ENCODE data around the gene MED17. TPM values are rescaled to one million over a fixed set of nuclear protein-coding genes. Genes with fewer than 3 reads are reported as not detected.

MED17 gene, protein sequence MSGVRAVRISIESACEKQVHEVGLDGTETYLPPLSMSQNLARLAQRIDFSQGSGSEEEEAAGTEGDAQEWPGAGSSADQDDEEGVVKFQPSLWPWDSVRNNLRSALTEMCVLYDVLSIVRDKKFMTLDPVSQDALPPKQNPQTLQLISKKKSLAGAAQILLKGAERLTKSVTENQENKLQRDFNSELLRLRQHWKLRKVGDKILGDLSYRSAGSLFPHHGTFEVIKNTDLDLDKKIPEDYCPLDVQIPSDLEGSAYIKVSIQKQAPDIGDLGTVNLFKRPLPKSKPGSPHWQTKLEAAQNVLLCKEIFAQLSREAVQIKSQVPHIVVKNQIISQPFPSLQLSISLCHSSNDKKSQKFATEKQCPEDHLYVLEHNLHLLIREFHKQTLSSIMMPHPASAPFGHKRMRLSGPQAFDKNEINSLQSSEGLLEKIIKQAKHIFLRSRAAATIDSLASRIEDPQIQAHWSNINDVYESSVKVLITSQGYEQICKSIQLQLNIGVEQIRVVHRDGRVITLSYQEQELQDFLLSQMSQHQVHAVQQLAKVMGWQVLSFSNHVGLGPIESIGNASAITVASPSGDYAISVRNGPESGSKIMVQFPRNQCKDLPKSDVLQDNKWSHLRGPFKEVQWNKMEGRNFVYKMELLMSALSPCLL
- total RNA-seq (2016; rRNA removed; fragmentation: Illumina TruSeq; extraction: Trizol) (31.3 and 37.0 TPM in 2 replicates), polyA plus RNA-seq (2011; rRNA removed) (18.0 and 23.1 TPM in 2 replicates), polyA minus RNA-seq (2011; rRNA and poly(A)+ RNA removed; ENCODE audit: low replicate concordance) (19.9 and 28.6 TPM in 2 replicates), Bru-seq, nascent RNA (percentile 83 among the genes with signal in this experiment), BruChase-seq, experiment 1, labeled RNA remaining after a 6-hour chase (percentile 80 among the genes with signal in this experiment), BruChase-seq, experiment 2, labeled RNA remaining after a 2-hour chase (percentile 80 among the genes with signal in this experiment)
- total RNA-seq (2016; cell fraction: cytosol; rRNA removed; fragmentation: Illumina TruSeq; extraction: Trizol; ENCODE audit: low read depth) = 8.3 and 9.8 TPM in 2 replicates
- 31.5 and 35.3 TPM in 2 replicates for total RNA-seq (2016; cell fraction: insoluble cytoplasmic fraction; rRNA removed; fragmentation: Illumina TruSeq; extraction: Trizol)
- total RNA-seq (2016; cell fraction: membrane; rRNA removed; fragmentation: Illumina TruSeq; extraction: Trizol) = 11.6 and 12.4 TPM in 2 replicates
- total RNA-seq (2016; cell fraction: nucleus; rRNA removed; fragmentation: Illumina TruSeq; extraction: Trizol) = 49.0 and 52.1 TPM in 2 replicates
- polyA plus RNA-seq (2011; cell fraction: cytosol; rRNA removed) = 6.8 and 9.6 TPM in 2 replicates
- 43.3 and 55.5 TPM in 2 replicates for polyA plus RNA-seq (2011; cell fraction: nucleus; rRNA removed)
- 11.6 and 17.1 TPM in 2 replicates for polyA plus RNA-seq (2012)
- 1.0 and 1.4 TPM in 2 replicates for polyA plus RNA-seq (2016; cell fraction: cytosol; fragmentation: Illumina TruSeq; extraction: Trizol; ENCODE audit: low read depth)
- 27.1 and 28.5 TPM in 2 replicates for polyA plus RNA-seq (2016; cell fraction: insoluble cytoplasmic fraction; fragmentation: Illumina TruSeq; extraction: Trizol; ENCODE audit: low read depth)
- 2.1 and 2.8 TPM in 2 replicates for polyA plus RNA-seq (2016; cell fraction: membrane; fragmentation: Illumina TruSeq; extraction: Trizol; ENCODE audit: low read depth)
- polyA plus RNA-seq (2016; cell fraction: nucleus; fragmentation: Illumina TruSeq; extraction: Trizol; ENCODE audit: insufficient read depth, low read depth) = 64.6 and 73.7 TPM in 2 replicates
- polyA minus RNA-seq (2011; cell fraction: cytosol; rRNA and poly(A)+ RNA removed) = 7.9 and 9.3 TPM in 2 replicates
- polyA minus RNA-seq (2011; cell fraction: nucleus; rRNA and poly(A)+ RNA removed) = 90.1 and 95.1 TPM in 2 replicates
- long read RNA-seq, experiment 1, full-length matches to known transcripts = 24 of 26 reads
- long read RNA-seq, experiment 1, partial matches to known transcripts = 2 of 26 reads
- long read RNA-seq, experiment 1, other reads (novel, unspliced or antisense) = 0 of 26 reads
- long read RNA-seq, experiment 2, full-length matches to known transcripts = 27 of 35 reads
- long read RNA-seq, experiment 2, partial matches to known transcripts = 3 of 35 reads
- long read RNA-seq, experiment 2, other reads (novel, unspliced or antisense) = 5 of 35 reads

- Histone ChIP-seq H3K4me2 (ENCODE audit: low read depth, low read length) (peak within 1 kb of the TSS; percentile 84), H3K4me1 (ENCODE audit: insufficient read depth, low read length) (peaks cover 32% of the 10 kb centered on the region), H3K9ac (ENCODE audit: insufficient read depth, low read depth, low read length) (peak within 1 kb of the TSS; percentile 91), H3K36me3 (replicated peaks in 1 of 2; ENCODE audit: control insufficient read depth in 1 of 2, insufficient read depth in 2 of 2, low read length in 2 of 2) (peaks cover 2 to 13% of the 10 kb centered on the region in 2 experiments; a peak in 4 of 5 replicates), H3K27ac (ENCODE audit: extremely low read length, insufficient read depth, low read length) (peak within 1 kb of the TSS; percentile 90), H3K27me3 (ENCODE audit: control insufficient read depth in 1 of 2, insufficient read depth in 2 of 2, low read length in 2 of 2) (no peaks in the 10 kb centered on the region; a peak in 1 of 5 replicates), H3K79me2 (ENCODE audit: insufficient read depth, low read length) (peaks cover 54% of the 10 kb centered on the region), H3K4me3 (replicated peaks in 1 of 3; ENCODE audit: insufficient read depth in 1 of 3, low read depth in 2 of 3, low read length in 3 of 3) (peak within 1 kb of the TSS; percentile 85 to 93 (median 93)), H2AFZ (ENCODE audit: low read length) (peak within 1 kb of the TSS; percentile 71), H3K9me3 (ENCODE audit: low read length) (no peaks in the 10 kb centered on the region), H4K20me1 (ENCODE audit: insufficient read depth, low read length) (peaks cover 35% of the 10 kb centered on the region)
- peak; percentile 99 for ATAC-seq
- DNase-seq (ENCODE audit: low spot score) = peak; percentile 89
- peak; percentile 21 for FAIRE-seq
- intact Hi-C loops (cut with micrococcal nuclease; ENCODE audit: unreplicated experiment) (loop anchor here (1.0 kb wide), 1 partner anchor 42 kb away; no protein-coding TSS in a partner anchor), in situ Hi-C loops (cut with HindIII; ENCODE audit: extremely low pct_ligation_motif_present, low pct_unique_long_range_greater_than_20kb) (loop anchor here (5.0 kb wide), 1 partner anchor 42 kb away; the partner anchor contains the start of genes C11orf54 and TAF1D)
- WGBS (ENCODE audit: low lambda C conversion rate) = 1% methylated on average over 33 of the region's 72 CpGs
- ChIA-PET CTCF (ENCODE audit: low intra/inter-chr PET ratio, low total read pairs) (no interaction called here), POLR2A (interaction anchor here (0.7 to 1.7 kb wide), 26 partner anchors 8 to 345 kb away, joined by 3 to 114 read pairs (median 4); partner anchors contain the start of genes C11orf54, CEP295, PANX1 and TAF1D)
- BruUV-seq (replicated peaks) = TSS peak; percentile 69
- TF ChIP-seq MYPOP (CRISPR knock-in tag; IDR thresholded peaks at IDR 0.05) = peak; percentile 32; the same call in 1 of the 2 replicates
- no peak; the same call in 1 of the 2 replicates for TF ChIP-seq TMF1 (CRISPR knock-in tag; IDR thresholded peaks at IDR 0.05; ENCODE audit: low read depth)
- peak; percentile 59; the same call in 1 of the 2 replicates for TF ChIP-seq ZXDC (CRISPR knock-in tag; IDR thresholded peaks at IDR 0.05)
- TF ChIP-seq PHF8 (CRISPR knock-in tag; IDR thresholded peaks at IDR 0.05) = peak; percentile 95
- TF ChIP-seq, protein P1, sequence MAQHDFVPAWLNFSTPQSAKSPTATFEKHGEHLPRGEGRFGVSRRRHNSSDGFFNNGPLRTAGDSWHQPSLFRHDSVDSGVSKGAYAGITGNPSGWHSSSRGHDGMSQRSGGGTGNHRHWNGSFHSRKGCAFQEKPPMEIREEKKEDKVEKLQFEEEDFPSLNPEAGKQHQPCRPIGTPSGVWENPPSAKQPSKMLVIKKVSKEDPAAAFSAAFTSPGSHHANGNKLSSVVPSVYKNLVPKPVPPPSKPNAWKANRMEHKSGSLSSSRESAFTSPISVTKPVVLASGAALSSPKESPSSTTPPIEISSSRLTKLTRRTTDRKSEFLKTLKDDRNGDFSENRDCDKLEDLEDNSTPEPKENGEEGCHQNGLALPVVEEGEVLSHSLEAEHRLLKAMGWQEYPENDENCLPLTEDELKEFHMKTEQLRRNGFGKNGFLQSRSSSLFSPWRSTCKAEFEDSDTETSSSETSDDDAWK (CRISPR knock-in tag; IDR thresholded peaks at IDR 0.05) = no peak
- TF ChIP-seq ZNF121 (CRISPR knock-in tag; IDR thresholded peaks at IDR 0.05) = 0 out of 2 replicates have a peak, but pooled peaks have one; percentile 14
- TF ChIP-seq ZNF781 (CRISPR knock-in tag; IDR thresholded peaks at IDR 0.05; ENCODE audit: borderline replicate concordance, not compliant biosample characterization) = peak; percentile 83
- TF ChIP-seq YEATS2 (CRISPR knock-in tag; IDR thresholded peaks at IDR 0.05; ENCODE audit: borderline replicate concordance) = peak; percentile 87
Observed at GRCh38 chr11:93784145-93784934, at the start of gene MED17. MED17 (plus strand) TSS chr11:93784282; CDS start chr11:93784514, 232 bp downstream.

All from HepG2 (cell line).